H9 (cell line): ENCODE data around the gene RPL10A. TPM values are rescaled to one million over a fixed set of nuclear protein-coding genes. Genes with fewer than 3 reads are reported as not detected.
A peak's percentile ranks its signal among the peaks of the same experiment; 100 is the strongest.

ENCODE experiments used
- DNase-seq: peaks from one replicate; pipeline ENCODE4 v3.0.0-alpha.2; 2017
- H2AFZ ChIP-seq: one replicate; pipeline ENCODE4 v1.6.1; 2013; ENCODE audit warnings: mild to moderate bottlenecking, low read length, control low read depth, moderate library complexity
- H2AK5ac ChIP-seq: 2 replicates; pipeline ENCODE4 v1.6.1; 2013; ENCODE audit warnings: low read length, control low read depth, mixed read lengths; ENCODE audit not compliant: insufficient read length
- H2BK120ac ChIP-seq: one replicate; pipeline ENCODE4 v1.6.1; 2013; ENCODE audit warnings: low read depth, mild to moderate bottlenecking, low read length, control low read depth, inconsistent platforms; ENCODE audit not compliant: poor library complexity, severe bottlenecking
- H2BK12ac ChIP-seq: 2 replicates; pipeline ENCODE4 v1.6.1; 2013; ENCODE audit warnings: low read length, control low read depth, mixed read lengths, low read depth; ENCODE audit not compliant: insufficient read length
- H2BK15ac ChIP-seq: 2 replicates; pipeline ENCODE4 v1.6.1; 2013; ENCODE audit warnings: low read depth, low read length, control low read depth
- H2BK20ac ChIP-seq: one replicate; pipeline ENCODE4 v1.6.1; 2013; ENCODE audit warnings: low read depth, mild to moderate bottlenecking, low read length, control low read depth, inconsistent platforms; ENCODE audit not compliant: poor library complexity, severe bottlenecking
- H2BK5ac ChIP-seq: 2 replicates; pipeline ENCODE4 v1.6.1; 2013; ENCODE audit warnings: low read length, control low read depth, mixed read lengths; ENCODE audit not compliant: insufficient read length
- H3K14ac ChIP-seq: 2 replicates; pipeline ENCODE4 v1.6.1; 2013; ENCODE audit warnings: low read length, control low read depth; ENCODE audit not compliant: insufficient read depth
- H3K18ac ChIP-seq: 2 replicates; pipeline ENCODE4 v1.6.1; 2013; ENCODE audit warnings: low read depth, mild to moderate bottlenecking, mixed read lengths, low read length, control low read depth; ENCODE audit not compliant: insufficient read length
- H3K23ac ChIP-seq: 2 replicates; pipeline ENCODE4 v1.6.1; 2013; ENCODE audit warnings: low read length, control low read depth, mixed read lengths, low read depth; ENCODE audit not compliant: insufficient read length
- H3K23me2 ChIP-seq: 2 replicates; pipeline ENCODE4 v1.6.1; 2013; ENCODE audit warnings: low read depth, mild to moderate bottlenecking, mixed read lengths, low read length, control low read depth; ENCODE audit not compliant: insufficient read length, poor library complexity, severe bottlenecking
- H3K27ac ChIP-seq: 2 replicates; pipeline ENCODE4 v1.5.1; 2013; ENCODE audit warnings: low read length, control low read depth, mixed read lengths, low read depth; ENCODE audit not compliant: insufficient read length
- H3K27me3 ChIP-seq: 2 replicates; pipeline ENCODE4 v1.6.1; 2013; ENCODE audit warnings: low read length, control low read depth, inconsistent platforms; ENCODE audit not compliant: insufficient read depth
- H3K4ac ChIP-seq: 2 replicates; pipeline ENCODE4 v1.6.1; 2013; ENCODE audit warnings: low read depth, mild to moderate bottlenecking, control low read depth, inconsistent platforms, low read length, moderate library complexity
- H3K4me1 ChIP-seq: 2 replicates; pipeline ENCODE4 v1.6.1; 2013; ENCODE audit warnings: low read length, control low read depth, inconsistent platforms; ENCODE audit not compliant: insufficient read depth
- H3K4me2 ChIP-seq: 2 replicates; pipeline ENCODE4 v1.6.1; 2013; ENCODE audit warnings: low read length, control low read depth, mixed read lengths; ENCODE audit not compliant: insufficient read length, insufficient read depth
- H3K56ac ChIP-seq: 2 replicates; pipeline ENCODE4 v1.6.1; 2013; ENCODE audit warnings: low read depth, mild to moderate bottlenecking, mixed read lengths, low read length, control low read depth; ENCODE audit not compliant: insufficient read length
- H3K79me1 ChIP-seq: 2 replicates; pipeline ENCODE4 v1.6.1; 2013; ENCODE audit warnings: low read depth, mild to moderate bottlenecking, moderate library complexity, low read length, control low read depth, inconsistent platforms; ENCODE audit not compliant: insufficient read depth, poor library complexity, severe bottlenecking
- H3K79me2 ChIP-seq: 2 replicates; pipeline ENCODE4 v1.6.1; 2013; ENCODE audit warnings: low read length, control low read depth, inconsistent platforms; ENCODE audit not compliant: insufficient read depth
- H3K9ac ChIP-seq: 2 replicates; pipeline ENCODE4 v1.6.1; 2013; ENCODE audit warnings: low read length, control low read depth, mixed read lengths; ENCODE audit not compliant: insufficient read length; ENCODE audit errors: extremely low read depth
- H3K9me3 ChIP-seq: one replicate; pipeline ENCODE4 v1.6.1; 2013; ENCODE audit warnings: low read depth, low read length, inconsistent platforms; ENCODE audit not compliant: control insufficient read depth
- H3T11ph ChIP-seq: one replicate; pipeline ENCODE4 v1.6.1; 2013; ENCODE audit warnings: mild to moderate bottlenecking, low read length, control low read depth, inconsistent platforms
- H4K20me1 ChIP-seq: one replicate; pipeline ENCODE4 v1.6.1; 2013; ENCODE audit not compliant: control insufficient read depth, insufficient read length, insufficient read depth
- H4K5ac ChIP-seq: 2 replicates; pipeline ENCODE4 v1.6.1; 2013; ENCODE audit warnings: low read depth, mild to moderate bottlenecking, mixed read lengths, low read length, control low read depth; ENCODE audit not compliant: insufficient read length
- H4K8ac ChIP-seq: replicated peaks from 2 replicates; pipeline ENCODE4 v1.6.1; 2013; ENCODE audit warnings: low read length, control low read depth, mixed read lengths, low read depth; ENCODE audit not compliant: insufficient read length
- H4K91ac ChIP-seq: 2 replicates; pipeline ENCODE4 v1.6.1; 2013; ENCODE audit warnings: low read depth, mild to moderate bottlenecking, moderate library complexity, mixed read lengths, low read length, control low read depth; ENCODE audit not compliant: insufficient read length
- H3K27ac Mint-ChIP-seq, 3 experiments: 2 replicates in 2 of 3; 3 replicates in 1 of 3; pipeline ENCODE4 v1.8.0; 2020 to 2021; ENCODE audit warnings: mixed read lengths in 3 of 3, mild to moderate bottlenecking in 1 of 3, moderate library complexity in 1 of 3
- H3K27me3 Mint-ChIP-seq: 2 replicates; pipeline ENCODE4 v1.8.0; 2021; ENCODE audit warnings: low read depth, mild to moderate bottlenecking, moderate library complexity, mixed read lengths
- H3K36me3 Mint-ChIP-seq, 3 experiments: 2 replicates in 2 of 3; 3 replicates in 1 of 3; pipeline ENCODE4 v1.8.0; 2020 to 2021; ENCODE audit warnings: low read depth in 3 of 3, mixed read lengths in 3 of 3; ENCODE audit not compliant: insufficient read depth in 1 of 3
- H3K4me1 Mint-ChIP-seq, 2 experiments: 2 replicates each; pipeline ENCODE4 v1.8.0; 2020; ENCODE audit warnings: mixed read lengths in 2 of 2
- H3K4me3 Mint-ChIP-seq, 2 experiments: 2 replicates in 1 of 2; 3 replicates in 1 of 2; pipeline ENCODE4 v1.8.0; 2020 to 2021; ENCODE audit warnings: mild to moderate bottlenecking in 2 of 2, mixed read lengths in 2 of 2, moderate library complexity in 1 of 2
- H3K9me3 Mint-ChIP-seq, 2 experiments: 2 replicates in 1 of 2; 3 replicates in 1 of 2; pipeline ENCODE4 v1.8.0; 2020; ENCODE audit warnings: mild to moderate bottlenecking in 2 of 2, mixed read lengths in 2 of 2, moderate library complexity in 1 of 2
- WGBS: extraction: QIAGEN DNeasy Blood & Tissue Kit; methylation state at CpG from one replicate; pipeline ENCODE4 v1.1.7; 2013; ENCODE audit warnings: missing lambda C conversion rate, low lambda C conversion rate, mixed read lengths; ENCODE audit not compliant: insufficient read length; ENCODE audit errors: extremely low coverage; 5-methylcytosine and 5-hydroxymethylcytosine counted together
- total RNA-seq: library from RNA; stranded (reverse); gene quantifications from 2 replicates; pipeline ENCODE4 v1.2.1, GENCODE V29; 2021
- TF ChIP-seq, protein P1 (sequence below): fragments of 200-600 bp; sonication (generic); conservative IDR thresholded peaks from 3 replicates; pipeline ENCODE4 v1.8.0; 2021; ENCODE audit warnings: antibody characterized with exemption, mild to moderate bottlenecking

RPL10A gene
- total RNA-seq, 1 experiment from 2014 or later = 1,830 TPM

DNA sequence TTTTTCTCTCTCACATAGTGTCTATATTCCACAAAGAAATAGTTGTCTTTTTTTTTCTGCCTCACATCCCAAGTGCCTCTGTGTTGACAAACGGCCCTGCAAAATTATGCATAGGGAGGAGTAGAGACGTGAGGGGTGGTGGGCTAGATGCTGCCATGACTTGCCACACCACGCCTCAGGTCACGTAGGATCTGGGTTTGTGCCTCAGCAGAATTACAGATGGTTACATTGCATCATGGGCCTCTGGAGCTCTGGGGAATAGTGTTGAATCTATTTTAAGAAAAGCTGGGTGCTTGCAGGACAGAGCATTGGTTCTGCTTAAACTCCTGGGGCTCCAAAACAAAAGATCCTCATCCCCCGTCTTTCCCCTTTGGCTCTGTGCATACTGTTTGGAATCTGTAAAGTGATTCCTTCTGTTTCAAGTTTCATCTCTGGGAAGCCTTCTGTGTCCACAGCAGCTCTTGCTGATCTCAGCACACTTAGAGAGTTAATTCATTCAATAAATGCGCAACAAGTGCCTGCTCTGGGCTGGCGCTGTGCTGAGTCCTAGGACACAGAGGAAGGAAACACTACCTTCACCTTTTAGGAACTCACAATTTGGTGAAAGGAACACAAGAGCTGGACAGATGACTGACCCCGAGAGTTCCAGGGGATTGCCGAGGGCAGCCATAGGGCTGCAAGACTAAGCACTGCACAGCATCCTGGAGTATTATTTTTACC is 13.7 kb upstream of the RPL10A start:
- TF ChIP-seq, protein P1, sequence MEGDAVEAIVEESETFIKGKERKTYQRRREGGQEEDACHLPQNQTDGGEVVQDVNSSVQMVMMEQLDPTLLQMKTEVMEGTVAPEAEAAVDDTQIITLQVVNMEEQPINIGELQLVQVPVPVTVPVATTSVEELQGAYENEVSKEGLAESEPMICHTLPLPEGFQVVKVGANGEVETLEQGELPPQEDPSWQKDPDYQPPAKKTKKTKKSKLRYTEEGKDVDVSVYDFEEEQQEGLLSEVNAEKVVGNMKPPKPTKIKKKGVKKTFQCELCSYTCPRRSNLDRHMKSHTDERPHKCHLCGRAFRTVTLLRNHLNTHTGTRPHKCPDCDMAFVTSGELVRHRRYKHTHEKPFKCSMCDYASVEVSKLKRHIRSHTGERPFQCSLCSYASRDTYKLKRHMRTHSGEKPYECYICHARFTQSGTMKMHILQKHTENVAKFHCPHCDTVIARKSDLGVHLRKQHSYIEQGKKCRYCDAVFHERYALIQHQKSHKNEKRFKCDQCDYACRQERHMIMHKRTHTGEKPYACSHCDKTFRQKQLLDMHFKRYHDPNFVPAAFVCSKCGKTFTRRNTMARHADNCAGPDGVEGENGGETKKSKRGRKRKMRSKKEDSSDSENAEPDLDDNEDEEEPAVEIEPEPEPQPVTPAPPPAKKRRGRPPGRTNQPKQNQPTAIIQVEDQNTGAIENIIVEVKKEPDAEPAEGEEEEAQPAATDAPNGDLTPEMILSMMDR = no peak
- H4K8ac ChIP-seq = no peak overlapping the region
- no peak overlapping the region for H2BK5ac ChIP-seq
- H3K4me1 ChIP-seq = 0 out of 2 replicates have a peak, but pooled peaks cover 7% of the 10 kb centered on the region
- H3K4ac ChIP-seq = no peak overlapping the region
- no peak overlapping the region for H3K14ac ChIP-seq
- H3K9ac ChIP-seq = no peak overlapping the region
- peak overlapping the region in 2 of 3 experiments; percentile 86 to 87; a peak in 3 of 7 replicates for H3K27ac Mint-ChIP-seq
- H3K23me2 ChIP-seq = peaks cover 5% of the 10 kb centered on the region
- no peaks in the 10 kb centered on the region for H3K9me3 Mint-ChIP-seq
- H3K27me3 Mint-ChIP-seq = peaks cover 17% of the 10 kb centered on the region
- no peak for DNase-seq
- no peaks in the 10 kb centered on the region for H3K79me1 ChIP-seq
- peaks cover 28 to 49% of the 10 kb centered on the region in 2 experiments for H3K4me1 Mint-ChIP-seq
- H3K27me3 ChIP-seq = no peaks in the 10 kb centered on the region
- no peak overlapping the region for H2BK12ac ChIP-seq
- H3K56ac ChIP-seq = no peak overlapping the region
- no CpG with 5 or more reads among the region's 9 CpGs for WGBS
- no peak overlapping the region for H3K4me2 ChIP-seq
- H3K27ac ChIP-seq = no peak overlapping the region
- H2BK20ac ChIP-seq = no peak overlapping the region
- H4K20me1 ChIP-seq = no peaks in the 10 kb centered on the region
- H4K91ac ChIP-seq = no peak overlapping the region
- H3K79me2 ChIP-seq = no peaks in the 10 kb centered on the region
- H2BK15ac ChIP-seq = no peak overlapping the region
- H3T11ph ChIP-seq = no peak overlapping the region
- peaks cover 16 to 26% (median 24%) of the 10 kb centered on the region in 3 experiments for H3K36me3 Mint-ChIP-seq
- no peak overlapping the region for H3K23ac ChIP-seq
- H3K4me3 Mint-ChIP-seq = peak overlapping the region; percentile 3 to 64
- no peak overlapping the region for H2AFZ ChIP-seq
- H4K5ac ChIP-seq = no peak overlapping the region
- H3K18ac ChIP-seq = no peak overlapping the region
- no peak overlapping the region for H2AK5ac ChIP-seq
- no peak overlapping the region for H2BK120ac ChIP-seq
- H3K9me3 ChIP-seq = no peaks in the 10 kb centered on the region
